GM12892 (cell line): ENCODE measurements around the gene SMARCC1. TPM values are rescaled to one million over a fixed set of nuclear protein-coding genes. Genes with fewer than 3 reads are reported as not detected.
"Not testable (repeated sequence)": the region's sequence is repeated elsewhere in the genome, so short reads cannot be mapped to it uniquely, and the experiment has no call there.

Source experiments
- DNase-seq: peaks from one replicate; pipeline ENCODE4 v3.0.0; 2011; ENCODE audit not compliant: insufficient read length
- FAIRE-seq: peaks from 2 replicates; lab custom pipeline; 2011; peaks lifted over from hg19 to GRCh38; lab: Jason Lieb, UNC
- POLR2A ChIP-seq: IDR thresholded peaks from 2 replicates; pipeline ENCODE4 v1.6.1; 2011; ENCODE audit warnings: low read depth, low read length, control low read depth
- POLR2AphosphoS5 ChIP-seq: IDR thresholded peaks from 2 replicates; pipeline ENCODE4 v1.6.1; 2011; ENCODE audit warnings: low read depth, low read length, control low read depth
- TAF1 ChIP-seq: IDR thresholded peaks from 2 replicates; pipeline ENCODE4 v1.6.1; 2011; ENCODE audit warnings: low read depth, mild to moderate bottlenecking, control low read depth, low read length, borderline replicate concordance
- polyA plus RNA-seq: library from polyadenylated mRNA; unstranded; fragments of >200 nt; gene quantifications from one replicate; pipeline ENCODE4 v1.2.1, GENCODE V29; 2012; ENCODE audit warnings: missing spikeins, inconsistent platforms; ENCODE audit not compliant: missing spikeins

The SMARCC1 gene
- polyA plus RNA-seq = 55.1 TPM

GRCh38 chr3:47781685-47782445, at the start of gene SMARCC1:
SMARCC1 (minus strand) TSS chr3:47781893; CDS start chr3:47781797, 96 bp downstream.
- peak; percentile 99 for FAIRE-seq
- TF ChIP-seq POLR2A (peak; percentile 86), TAF1 (peak; percentile 53), POLR2AphosphoS5 (peak; percentile 64; the same call in 1 of the 2 replicates)
- DNase-seq = peak; percentile 88

DNA sequence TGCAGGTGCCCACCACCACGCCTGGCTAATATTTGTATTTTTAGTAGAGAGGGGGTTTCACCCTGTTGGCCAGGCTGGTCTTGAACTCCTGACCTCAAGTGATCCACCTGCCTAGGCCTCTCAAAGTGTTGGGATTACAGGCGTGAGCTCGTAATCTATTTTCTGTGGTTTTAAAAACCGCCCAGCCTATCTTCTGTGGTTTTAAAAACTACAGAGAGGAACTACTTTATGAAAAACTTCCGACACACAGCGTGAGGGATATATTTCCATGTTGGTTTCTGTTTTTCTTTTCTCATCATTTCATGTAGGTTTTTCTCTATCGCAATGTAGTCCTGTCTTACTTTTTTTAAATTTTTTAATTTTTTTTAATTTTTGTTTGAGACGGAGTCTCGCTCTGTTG, 47.8 kb upstream of the SMARCC1 start:
- DNase-seq, FAIRE-seq: not testable (repeated sequence)

DNA sequence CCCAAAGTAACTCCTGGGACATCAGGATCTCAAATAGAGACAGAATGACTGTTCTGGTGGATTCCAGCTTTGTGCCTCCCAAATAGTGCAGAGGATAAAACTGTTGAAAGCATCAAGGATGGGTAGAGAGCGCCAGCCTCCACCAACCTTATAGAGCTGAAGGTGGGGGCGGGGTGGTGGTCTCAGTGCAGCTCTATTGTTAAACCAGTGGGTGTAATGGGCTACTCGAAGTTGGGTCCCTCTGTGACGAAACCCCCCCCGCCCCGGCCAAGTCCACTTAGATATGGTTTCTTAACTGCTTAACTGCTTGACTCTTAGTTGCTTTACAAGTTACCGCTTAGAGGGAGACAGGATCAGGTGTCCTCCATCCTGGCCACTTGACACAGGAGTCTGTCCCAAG, 43.9 kb upstream of the SMARCC1 start:
- TF ChIP-seq POLR2A = no peak
- TF ChIP-seq POLR2AphosphoS5 = no peak
- TF ChIP-seq TAF1 = no peak
- FAIRE-seq = no peak
- DNase-seq = no peak

- DNase-seq (peak; percentile 96), FAIRE-seq (peak; percentile 97)
- TF ChIP-seq POLR2AphosphoS5 (peak; percentile 77), POLR2A (peak; percentile 86), TAF1 (peak; percentile 94)
Measured at GRCh38 chr3:47824541-47825473, 43.1 kb upstream of the SMARCC1 start.

GRCh38 chr3:47817609-47818008, 35.9 kb upstream of the SMARCC1 start:
- FAIRE-seq = no peak
- DNase-seq = no peak
- TF ChIP-seq POLR2A (no peak), POLR2AphosphoS5 (no peak), TAF1 (no peak)

GRCh38 chr3:47813551-47814177, 32.0 kb upstream of the SMARCC1 start:
- DNase-seq (no peak), FAIRE-seq (no peak)
- TF ChIP-seq POLR2A = no peak
- TF ChIP-seq TAF1 = no peak
- no peak for TF ChIP-seq POLR2AphosphoS5

DNA sequence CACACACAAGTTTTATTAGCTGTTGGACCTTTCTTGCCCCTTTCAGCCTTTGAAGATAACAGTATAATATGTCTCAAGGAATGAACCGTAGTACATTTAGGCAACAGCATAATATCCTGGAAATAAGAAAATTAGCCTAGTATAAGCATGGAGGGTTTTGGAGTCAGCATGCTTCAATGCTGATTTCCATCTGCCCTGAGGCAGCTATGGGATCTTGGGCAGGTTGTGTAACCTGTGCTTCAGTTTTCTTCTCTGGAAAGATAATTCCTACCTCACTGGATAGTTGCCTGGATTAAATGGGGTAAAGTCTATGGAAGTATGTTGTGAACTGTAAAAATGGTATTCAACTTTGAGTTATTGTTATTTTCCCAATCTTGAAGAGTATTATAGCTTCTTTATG, 22.9 kb upstream of the SMARCC1 start:
- no peak for DNase-seq
- TF ChIP-seq TAF1 = no peak
- TF ChIP-seq POLR2AphosphoS5 = no peak
- TF ChIP-seq POLR2A = no peak
- no peak for FAIRE-seq

GRCh38 chr3:47803480-47804025, 21.9 kb upstream of the SMARCC1 start:
- DNase-seq (no peak), FAIRE-seq (no peak)
- TF ChIP-seq POLR2AphosphoS5 = no peak
- no peak for TF ChIP-seq POLR2A
- TF ChIP-seq TAF1 = no peak

DNA sequence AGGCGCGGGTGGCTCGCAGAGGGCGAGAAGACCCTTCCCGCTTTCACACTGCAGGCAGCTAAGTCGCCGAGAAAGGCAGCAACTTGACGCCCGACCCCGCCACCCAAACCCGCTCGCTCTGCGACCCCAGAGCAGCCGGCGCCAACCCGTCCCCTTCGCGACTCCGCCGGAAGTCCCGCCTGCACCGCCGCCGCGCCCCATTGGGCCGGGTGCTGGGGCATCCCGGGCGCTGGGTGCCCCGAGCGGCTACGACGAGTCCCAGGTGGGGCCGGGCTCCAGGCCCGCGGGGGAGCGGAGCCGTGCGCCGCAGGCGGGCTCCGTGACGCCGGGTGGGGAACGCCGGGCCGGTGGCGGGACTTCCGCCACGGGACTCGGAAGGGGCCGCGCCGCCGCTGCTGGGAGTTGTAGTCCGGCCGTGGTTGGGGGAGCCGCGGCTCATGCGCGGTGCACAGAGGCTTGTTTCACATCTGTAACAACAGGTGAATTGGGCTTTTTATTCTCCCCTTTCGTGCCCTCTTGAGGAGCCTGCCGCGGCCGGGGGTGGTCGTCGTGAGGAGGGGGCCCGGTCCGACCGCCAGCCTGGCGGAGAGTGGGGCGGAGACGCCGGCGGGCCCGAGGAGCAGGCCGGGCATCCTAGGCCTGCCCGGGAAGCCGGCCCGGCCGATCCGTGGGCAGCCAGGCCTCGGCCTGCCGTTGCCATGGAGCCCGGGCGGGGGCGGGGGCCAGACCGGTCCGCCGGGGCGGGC, 21.2 kb upstream of the SMARCC1 start, which contains the start of gene DHX30:
TSS of gene DHX30 (plus strand) at position 405 of the 746 bp plus-strand sequence. CDS start 7,546 bp downstream, outside the sequence.
- DNase-seq (peak; percentile 92), FAIRE-seq (peak; percentile 85)

DNA sequence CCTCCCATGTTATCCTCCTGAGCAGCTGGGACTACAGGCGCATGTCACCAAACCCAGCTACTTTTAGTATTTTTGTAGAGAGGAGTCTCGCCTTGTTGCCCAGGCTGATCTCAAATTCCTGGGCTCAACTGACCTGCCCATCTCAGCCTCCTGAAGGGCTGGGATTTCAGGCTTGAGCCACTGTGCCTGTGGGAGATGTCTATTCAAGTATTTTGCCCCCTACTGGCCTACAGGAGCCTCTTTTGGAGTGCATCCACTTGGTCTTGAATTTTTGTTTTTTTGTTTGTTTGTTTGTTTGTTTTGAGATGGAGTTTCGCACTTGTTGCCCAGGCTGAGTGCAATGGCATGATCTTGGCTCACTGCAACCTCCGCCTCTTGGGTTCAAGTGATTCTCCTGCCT, 18.0 kb upstream of the SMARCC1 start:
- FAIRE-seq = no peak
- no peak for TF ChIP-seq POLR2AphosphoS5
- TF ChIP-seq POLR2A = no peak
- TF ChIP-seq TAF1 = no peak
- no peak for DNase-seq

More for the DNA sequence above, 21.2 kb upstream of the SMARCC1 start, which contains the start of gene DHX30:
- TF ChIP-seq POLR2AphosphoS5 (no peak), TAF1 (no peak), POLR2A (peak; percentile 59; the same call in 1 of the 2 replicates)
